ENCODE results near the gene ZNF573. TPM values are rescaled to one million over a fixed set of nuclear protein-coding genes. Genes with fewer than 3 reads are reported as not detected.

Gene ZNF573
- total RNA-seq, 2 experiments from 2014 or later: 4.6 to 5.0 TPM

DNA sequence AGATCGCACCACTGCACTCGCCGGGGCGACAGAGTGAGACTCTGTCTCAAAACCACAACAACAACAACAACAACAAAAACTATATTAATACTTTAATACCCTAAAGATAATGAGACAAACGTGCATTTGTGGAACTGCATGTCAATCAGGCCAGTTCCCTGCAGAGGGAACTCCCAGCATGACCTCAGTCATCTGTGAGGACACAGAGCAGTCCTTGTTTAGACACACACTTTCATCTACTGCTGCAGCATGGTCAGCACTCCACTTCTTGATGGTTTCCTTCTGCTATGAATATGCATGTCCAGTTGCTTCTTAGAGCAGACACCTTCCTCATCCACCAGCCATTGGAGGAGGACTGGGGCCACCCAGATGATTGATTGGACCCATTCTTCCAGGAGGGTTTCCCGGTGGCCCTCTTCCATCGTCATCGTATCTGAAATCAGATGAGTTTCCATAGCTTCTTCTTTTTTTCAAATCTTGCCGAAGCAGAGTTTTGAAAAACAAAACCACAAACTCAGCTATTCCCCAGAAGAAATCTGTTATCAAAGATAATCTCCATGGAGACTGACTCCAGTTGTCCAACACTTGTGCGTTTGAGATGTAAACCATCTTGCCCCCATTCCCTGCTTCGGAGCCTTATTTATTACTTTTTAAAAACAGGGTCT is 86.3 kb downstream of the ZNF573 start:
- ATAC-seq (ENCODE audit: poor library complexity) (no peak), DNase-seq (no peak)
- TF ChIP-seq, protein P1, sequence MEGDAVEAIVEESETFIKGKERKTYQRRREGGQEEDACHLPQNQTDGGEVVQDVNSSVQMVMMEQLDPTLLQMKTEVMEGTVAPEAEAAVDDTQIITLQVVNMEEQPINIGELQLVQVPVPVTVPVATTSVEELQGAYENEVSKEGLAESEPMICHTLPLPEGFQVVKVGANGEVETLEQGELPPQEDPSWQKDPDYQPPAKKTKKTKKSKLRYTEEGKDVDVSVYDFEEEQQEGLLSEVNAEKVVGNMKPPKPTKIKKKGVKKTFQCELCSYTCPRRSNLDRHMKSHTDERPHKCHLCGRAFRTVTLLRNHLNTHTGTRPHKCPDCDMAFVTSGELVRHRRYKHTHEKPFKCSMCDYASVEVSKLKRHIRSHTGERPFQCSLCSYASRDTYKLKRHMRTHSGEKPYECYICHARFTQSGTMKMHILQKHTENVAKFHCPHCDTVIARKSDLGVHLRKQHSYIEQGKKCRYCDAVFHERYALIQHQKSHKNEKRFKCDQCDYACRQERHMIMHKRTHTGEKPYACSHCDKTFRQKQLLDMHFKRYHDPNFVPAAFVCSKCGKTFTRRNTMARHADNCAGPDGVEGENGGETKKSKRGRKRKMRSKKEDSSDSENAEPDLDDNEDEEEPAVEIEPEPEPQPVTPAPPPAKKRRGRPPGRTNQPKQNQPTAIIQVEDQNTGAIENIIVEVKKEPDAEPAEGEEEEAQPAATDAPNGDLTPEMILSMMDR (IDR thresholded peaks at IDR 0.05): no peak
- H3K36me3 Mint-ChIP-seq (ENCODE audit: low read depth): peaks cover 42% of the 10 kb centered on the region
- Histone ChIP-seq H3K4me1 (ENCODE audit: insufficient read depth, low read length) (peaks cover 11% of the 10 kb centered on the region), H3K27me3 (ENCODE audit: control insufficient read depth in 1 of 2, insufficient read depth in 2 of 2, low read length in 2 of 2) (no peaks in the 10 kb centered on the region), H3K27ac (ENCODE audit: low read depth in 1 of 2, low read length in 2 of 2) (no peak overlapping the region), H3K36me3 (ENCODE audit: insufficient read depth, low read length) (no peaks in the 10 kb centered on the region), H3K9me3 (ENCODE audit: control insufficient read depth in 1 of 2, insufficient read depth in 1 of 2, low read length in 2 of 2) (peaks cover 22 to 60% of the 10 kb centered on the region in 2 experiments), H3K4me3 (ENCODE audit: low read length) (no peak overlapping the region)
- CTCF ChIA-PET: interaction anchor here (1.0 to 1.2 kb wide), 2 partner anchors 32 to 98 kb away, joined by 3 read pairs; partner anchors contain the start of genes ZNF540 and ZNF571
- H3K27me3 Mint-ChIP-seq: no peaks in the 10 kb centered on the region
- H3K4me1 Mint-ChIP-seq (ENCODE audit: low read depth): peaks cover 12% of the 10 kb centered on the region
- intact Hi-C loops (cut with DNase I, micrococcal nuclease): loop anchor here (1.0 to 10.0 kb wide), 5 partner anchors 86 to 378 kb away; partner anchors contain the start of genes ZNF573 (in 2 of the 2), ZNF540 (in 1 of the 2), ZNF569 (in 1 of the 2) and ZNF570 (in 1 of the 2)
- H3K9me3 Mint-ChIP-seq: peaks cover 5% of the 10 kb centered on the region
- no peak overlapping the region for H3K27ac Mint-ChIP-seq
- POLR2A ChIA-PET: interaction anchor here (0.6 to 3.1 kb wide), 7 partner anchors 11 to 322 kb away, joined by 3 to 23 read pairs (median 8); partner anchors contain the start of genes ZNF527, ZNF540, ZNF569 and ZNF570
- no peak overlapping the region for H3K4me3 Mint-ChIP-seq

DNA sequence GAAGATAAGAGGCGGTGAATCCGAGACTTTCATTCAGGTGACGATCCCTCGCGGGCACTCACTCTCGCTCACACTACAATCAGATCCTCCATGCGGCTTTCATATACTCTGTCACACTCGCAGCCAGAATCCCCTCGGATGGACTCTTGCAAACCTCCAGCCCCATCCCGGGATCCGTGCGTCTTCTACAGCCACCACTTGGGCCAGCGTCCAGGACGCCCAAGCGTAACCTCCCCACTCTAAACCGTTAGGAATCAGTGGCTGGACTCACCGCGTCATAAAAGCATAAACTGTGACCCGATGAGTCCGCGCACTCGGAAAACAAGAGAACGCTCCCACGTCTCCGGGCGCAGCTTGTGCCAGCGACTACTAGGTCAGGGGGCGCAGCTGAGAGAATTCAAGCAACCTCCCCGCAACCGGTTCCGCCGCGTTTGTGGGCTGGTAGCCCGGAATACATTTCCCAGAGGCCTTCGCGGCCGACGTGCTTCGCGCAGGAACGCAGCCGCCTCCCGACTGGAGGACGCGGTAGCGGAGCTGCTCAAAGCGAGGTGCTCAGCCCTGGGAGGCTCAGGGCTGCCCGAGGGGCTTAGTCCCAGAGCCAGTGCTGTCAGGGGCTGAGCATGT is 87.4 kb downstream of the ZNF573 start:
- Histone ChIP-seq H3K36me3 (ENCODE audit: insufficient read depth, low read length) (no peaks in the 10 kb centered on the region), H3K27ac (ENCODE audit: low read depth in 1 of 2, low read length in 2 of 2) (peak overlapping the region in 1 of 2 donors; percentile 32), H3K4me1 (ENCODE audit: insufficient read depth, low read length) (peaks cover 11% of the 10 kb centered on the region), H3K9me3 (ENCODE audit: control insufficient read depth in 1 of 2, insufficient read depth in 1 of 2, low read length in 2 of 2) (peaks cover 18 to 68% of the 10 kb centered on the region in 2 experiments), H3K4me3 (ENCODE audit: low read length) (peak overlapping the region; percentile 67), H3K27me3 (ENCODE audit: control insufficient read depth in 1 of 2, insufficient read depth in 2 of 2, low read length in 2 of 2) (no peaks in the 10 kb centered on the region)
- intact Hi-C loops (cut with DNase I, micrococcal nuclease): loop anchor here (1.0 to 10.0 kb wide), 6 partner anchors 37 to 377 kb away; partner anchors contain the start of genes ZNF573 (in 2 of the 2), ZFP30 (in 1 of the 2), ZNF540 (in 1 of the 2) and ZNF569 (in 1 of the 2)
- peaks cover 12% of the 10 kb centered on the region for H3K4me1 Mint-ChIP-seq (ENCODE audit: low read depth)
- CTCF ChIA-PET: interaction anchor here (0.7 to 1.0 kb wide), 3 partner anchors 35 to 97 kb away, joined by 3 to 4 read pairs (median 3); partner anchors contain the start of genes ZNF540, ZNF571 and ZNF573
- H3K27me3 Mint-ChIP-seq: no peaks in the 10 kb centered on the region
- H3K27ac Mint-ChIP-seq: peak overlapping the region; percentile 89
- peak overlapping the region; percentile 96 for H3K4me3 Mint-ChIP-seq
- TF ChIP-seq, protein P1 (IDR thresholded peaks at IDR 0.05): no peak
- ATAC-seq (ENCODE audit: poor library complexity): peak; percentile 95
- peaks cover 2% of the 10 kb centered on the region for H3K9me3 Mint-ChIP-seq
- H3K36me3 Mint-ChIP-seq (ENCODE audit: low read depth): peaks cover 41% of the 10 kb centered on the region
- POLR2A ChIA-PET: interaction anchor here (0.6 to 3.1 kb wide), 13 partner anchors 12 to 1478 kb away, joined by 3 to 23 read pairs (median 5); partner anchors contain the start of genes ZFP30, ZNF146, ZNF345 and ZNF420
- peak; percentile 61 to 90 (median 76) for DNase-seq

Other genes with a start within 250 kb of the ZNF573 start
- gene ZNF571, start 184.8 kb downstream of the ZNF573 start, total RNA-seq: 1 to 10 TPM; 6.7 to 7.0 TPM
- gene ZNF540, start 184.7 kb downstream of the ZNF573 start, total RNA-seq: 10 to 100 TPM; 11.6 to 12.0 TPM
- gene ZFP30, start 124.1 kb downstream of the ZNF573 start, total RNA-seq: 1 to 10 TPM; 3.6 to 3.7 TPM
- 1 to 10 TPM; 2.2 to 2.3 TPM for gene ZNF607, start 59.8 kb downstream of the ZNF573 start, total RNA-seq
- not detected for gene WDR87, start 127.0 kb upstream of the ZNF573 start, total RNA-seq
- 10 to 100 TPM; 15.5 to 17.7 TPM for gene SIPA1L3, start 127.6 kb upstream of the ZNF573 start, total RNA-seq